Neural cell (in vitro differentiated cells): ENCODE data around the gene KCNQ1OT1. TPM values are rescaled to one million over a fixed set of nuclear protein-coding genes. Genes with fewer than 3 reads are reported as not detected.

ENCODE experiments used
- H2AFZ ChIP-seq: fragments of 200-600, 300-800 bp; sonication (generic), shearing (Covaris generic); 2 replicates; pipeline ENCODE4 v1.6.0; 2014; ENCODE audit warnings: low read depth, mild to moderate bottlenecking, antibody characterized with exemption, low read length, moderate library complexity
- H3F3A ChIP-seq: fragments of 200-600 bp; shearing (Covaris generic); 2 replicates; pipeline ENCODE4 v1.6.1; 2016; ENCODE audit warnings: mild to moderate bottlenecking, moderate library complexity, mixed read lengths, antibody characterized with exemption, low read length; ENCODE audit not compliant: insufficient read depth, poor library complexity, severe bottlenecking
- H3K27ac ChIP-seq: fragments of 200-600, 300-800 bp; sonication (generic), shearing (Covaris generic); 2 replicates; pipeline ENCODE4 v1.5.1; 2014; ENCODE audit warnings: mild to moderate bottlenecking, low read length, moderate library complexity
- H3K27me3 ChIP-seq: fragments of 300-800, 200-600 bp; sonication (generic), shearing (Covaris generic); 2 replicates; pipeline ENCODE4 v1.6.0; 2014; ENCODE audit warnings: mild to moderate bottlenecking, low read depth, low read length, moderate library complexity; ENCODE audit not compliant: insufficient read depth
- H3K36me3 ChIP-seq: fragments of 300-800, 200-600 bp; sonication (generic), shearing (Covaris generic); 2 replicates; pipeline ENCODE4 v1.5.1; 2014; ENCODE audit warnings: mild to moderate bottlenecking, antibody characterized with exemption, low read length, moderate library complexity; ENCODE audit not compliant: insufficient read depth
- H3K4me2 ChIP-seq: fragments of 300-800, 200-600 bp; sonication (generic), shearing (Covaris generic); 2 replicates; pipeline ENCODE4 v1.6.0; 2014; ENCODE audit warnings: mild to moderate bottlenecking, low read length
- H3K4me3 ChIP-seq: fragments of 300-800, 200-600 bp; sonication (generic), shearing (Covaris generic); 2 replicates; pipeline ENCODE4 v1.5.1; 2014; ENCODE audit warnings: mild to moderate bottlenecking, low read length, moderate library complexity
- H3K79me2 ChIP-seq: fragments of 200-600 bp; shearing (Covaris generic); replicated peaks from 2 replicates; pipeline ENCODE4 v1.6.0; 2014; ENCODE audit warnings: mild to moderate bottlenecking, low read length, moderate library complexity; ENCODE audit not compliant: insufficient read depth
- H3K9ac ChIP-seq: fragments of 300-800, 200-600 bp; sonication (generic), shearing (Covaris generic); 2 replicates; pipeline ENCODE4 v1.6.1; 2016; ENCODE audit warnings: mild to moderate bottlenecking, low read length, mixed read lengths
- H3K9me2 ChIP-seq: fragments of 200-600 bp; shearing (Covaris generic); 2 replicates; pipeline ENCODE4 v1.6.1; 2016; ENCODE audit warnings: mild to moderate bottlenecking, low read length, mixed read lengths; ENCODE audit not compliant: insufficient read depth
- H3K9me3 ChIP-seq: fragments of 200-600, 300-800 bp; sonication (generic), shearing (Covaris generic); 2 replicates; pipeline ENCODE4 v1.6.1; 2016; ENCODE audit warnings: mild to moderate bottlenecking, mixed run types, low read length, moderate library complexity, mixed read lengths
- H4K20me1 ChIP-seq: fragments of 200-600 bp; shearing (Covaris generic); 2 replicates; pipeline ENCODE4 v1.6.1; 2016; ENCODE audit warnings: mild to moderate bottlenecking, mixed run types; ENCODE audit not compliant: insufficient read depth
- EP300 ChIP-seq: fragments of 450-650 bp; conservative IDR thresholded peaks from 2 replicates; pipeline ENCODE4 v1.6.1; 2014; ENCODE audit warnings: antibody characterized with exemption, mild to moderate bottlenecking, moderate library complexity; ENCODE audit not compliant: poor library complexity, severe bottlenecking
- EZH2 ChIP-seq: fragments of 200-600, 300-800 bp; shearing (Covaris generic), sonication (generic); IDR thresholded peaks from 2 replicates; pipeline ENCODE4 v1.6.1; 2014; ENCODE audit warnings: antibody characterized with exemption, low read length, borderline replicate concordance, mild to moderate bottlenecking; ENCODE audit not compliant: insufficient read depth, poor library complexity, severe bottlenecking
- MXI1 ChIP-seq: fragments of 450-650 bp; conservative IDR thresholded peaks from 2 replicates; pipeline ENCODE4 v1.6.1; 2014; ENCODE audit warnings: antibody characterized with exemption, mild to moderate bottlenecking; ENCODE audit not compliant: poor library complexity, severe bottlenecking
- POLR2AphosphoS5 ChIP-seq: IDR thresholded peaks from 2 replicates; pipeline ENCODE4 v1.6.1; 2012
- RAD21 ChIP-seq: fragments of 450-650 bp; conservative IDR thresholded peaks from 2 replicates; pipeline ENCODE4 v1.6.1; 2014; ENCODE audit warnings: antibody characterized with exemption, mild to moderate bottlenecking, moderate library complexity
- REST ChIP-seq: IDR thresholded peaks from 2 replicates; pipeline ENCODE4 v1.6.1; 2012; ENCODE audit warnings: borderline replicate concordance
- SMC3 ChIP-seq: fragments of 450-650 bp; conservative IDR thresholded peaks from 2 replicates; pipeline ENCODE4 v1.6.1; 2014; ENCODE audit warnings: antibody characterized with exemption, mild to moderate bottlenecking, moderate library complexity; ENCODE audit not compliant: poor library complexity
- polyA plus RNA-seq: library from polyadenylated mRNA; depleted of rRNA; stranded (reverse); fragments of >200 nt; gene quantifications from 2 replicates; pipeline ENCODE4 v1.2.3, GENCODE V29; 2014
- TF ChIP-seq, protein P1 (sequence below): fragments of 450-650 bp; IDR thresholded peaks from 2 replicates; pipeline ENCODE4 v1.5.1; 2014; ENCODE audit warnings: antibody characterized with exemption, mild to moderate bottlenecking, moderate library complexity; ENCODE audit not compliant: poor library complexity, severe bottlenecking

Gene KCNQ1OT1
- polyA plus RNA-seq, 1 donor from 2014 or later = 0.12 TPM

GRCh38 chr11:2734181-2735052 is 34.6 kb upstream of the KCNQ1OT1 start:
- Histone ChIP-seq H3K27ac (no peak overlapping the region), H3F3A (no peaks in the 10 kb centered on the region), H3K4me3 (no peak overlapping the region), H3K27me3 (no peaks in the 10 kb centered on the region), H3K4me2 (no peak overlapping the region), H2AFZ (no peak overlapping the region), H3K9me3 (no peaks in the 10 kb centered on the region), H3K79me2 (no peaks in the 10 kb centered on the region), H4K20me1 (no peaks in the 10 kb centered on the region), H3K36me3 (no peaks in the 10 kb centered on the region), H3K9ac (no peak overlapping the region), H3K9me2 (no peaks in the 10 kb centered on the region)
- no peak for TF ChIP-seq EP300
- TF ChIP-seq, protein P1, sequence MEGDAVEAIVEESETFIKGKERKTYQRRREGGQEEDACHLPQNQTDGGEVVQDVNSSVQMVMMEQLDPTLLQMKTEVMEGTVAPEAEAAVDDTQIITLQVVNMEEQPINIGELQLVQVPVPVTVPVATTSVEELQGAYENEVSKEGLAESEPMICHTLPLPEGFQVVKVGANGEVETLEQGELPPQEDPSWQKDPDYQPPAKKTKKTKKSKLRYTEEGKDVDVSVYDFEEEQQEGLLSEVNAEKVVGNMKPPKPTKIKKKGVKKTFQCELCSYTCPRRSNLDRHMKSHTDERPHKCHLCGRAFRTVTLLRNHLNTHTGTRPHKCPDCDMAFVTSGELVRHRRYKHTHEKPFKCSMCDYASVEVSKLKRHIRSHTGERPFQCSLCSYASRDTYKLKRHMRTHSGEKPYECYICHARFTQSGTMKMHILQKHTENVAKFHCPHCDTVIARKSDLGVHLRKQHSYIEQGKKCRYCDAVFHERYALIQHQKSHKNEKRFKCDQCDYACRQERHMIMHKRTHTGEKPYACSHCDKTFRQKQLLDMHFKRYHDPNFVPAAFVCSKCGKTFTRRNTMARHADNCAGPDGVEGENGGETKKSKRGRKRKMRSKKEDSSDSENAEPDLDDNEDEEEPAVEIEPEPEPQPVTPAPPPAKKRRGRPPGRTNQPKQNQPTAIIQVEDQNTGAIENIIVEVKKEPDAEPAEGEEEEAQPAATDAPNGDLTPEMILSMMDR = no peak
- TF ChIP-seq EZH2 = no peak
- TF ChIP-seq REST = no peak
- TF ChIP-seq POLR2AphosphoS5 = no peak

- no peak overlapping the region for H3K27ac ChIP-seq
- H3K9me2 ChIP-seq = no peaks in the 10 kb centered on the region
- H3K4me2 ChIP-seq = no peak overlapping the region
- no peaks in the 10 kb centered on the region for H3F3A ChIP-seq
- H3K9ac ChIP-seq = no peak overlapping the region
- no peak overlapping the region for H2AFZ ChIP-seq
- no peak overlapping the region for H3K4me3 ChIP-seq
- no peaks in the 10 kb centered on the region for H3K9me3 ChIP-seq
- H3K79me2 ChIP-seq = no peaks in the 10 kb centered on the region
- no peak for TF ChIP-seq EP300
- TF ChIP-seq RAD21 = no peak
- TF ChIP-seq MXI1 = no peak
- no peak for TF ChIP-seq SMC3
- no peaks in the 10 kb centered on the region for H3K27me3 ChIP-seq
- H4K20me1 ChIP-seq = no peaks in the 10 kb centered on the region
- no peaks in the 10 kb centered on the region for H3K36me3 ChIP-seq
These were observed 33.3 kb upstream of the KCNQ1OT1 start for GRCh38 chr11:2732940-2733628.
